Keratinocyte (primary cell): ENCODE measurements around the gene EGFL7.

Source experiments
- CTCF ChIP-seq, 3 experiments: IDR thresholded peaks in 1 of 3; conservative IDR thresholded peaks in 1 of 3; optimal IDR thresholded peaks in 1 of 3; 2 replicates in 2 of 3; 3 replicates in 1 of 3; pipeline versions ENCODE3 to v1.5.1; 2011; ENCODE audit warnings: low read length in 3 of 3, mild to moderate bottlenecking in 3 of 3, moderate library complexity in 2 of 3, control low read depth in 1 of 3, inconsistent platforms in 1 of 3; ENCODE audit not compliant: insufficient read depth in 2 of 3; ENCODE audit errors: extremely low read depth in 1 of 3
- EZH2 ChIP-seq: IDR thresholded peaks from one replicate; pipeline ENCODE4 v1.6.1; 2012; ENCODE audit warnings: inconsistent platforms, mild to moderate bottlenecking, low read length, moderate library complexity

DNA sequence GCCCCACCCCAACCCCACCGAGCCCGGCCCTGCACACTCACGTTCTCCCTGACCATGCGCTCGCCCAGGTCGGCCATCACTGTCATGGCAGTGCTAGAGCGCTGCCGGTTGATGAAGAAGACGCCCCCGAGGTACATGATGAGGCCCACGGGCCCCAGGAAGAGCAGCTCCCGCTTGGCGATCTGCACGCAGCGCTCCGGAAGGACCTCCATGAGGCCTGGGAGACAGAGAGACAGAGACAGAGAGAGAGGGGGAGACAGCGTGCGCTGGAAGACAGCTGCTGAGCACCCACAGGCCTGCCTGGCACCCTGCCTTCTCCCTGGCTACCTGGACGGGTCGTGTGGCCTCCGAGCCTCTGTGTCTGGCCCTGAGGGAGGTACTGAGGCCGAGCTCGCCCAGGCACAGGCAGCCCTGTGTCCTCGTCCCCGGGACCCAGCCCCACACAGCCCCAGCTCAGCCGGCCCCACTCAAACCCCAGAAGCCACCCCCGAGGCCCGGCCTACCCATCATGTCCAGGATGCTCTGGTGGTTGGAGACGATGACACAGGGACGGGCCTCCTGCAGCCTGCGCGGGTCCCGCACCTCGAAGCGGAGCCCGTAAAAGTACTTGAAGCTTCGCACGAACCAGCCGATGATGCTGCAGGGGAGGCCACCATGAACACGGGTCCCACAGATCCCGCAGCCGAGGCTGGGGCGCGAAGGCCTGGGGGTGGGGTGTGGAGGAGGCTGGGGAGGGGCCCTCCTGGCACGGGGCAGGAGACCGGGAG, 14.4 kb downstream of the EGFL7 start:
- no peak for TF ChIP-seq CTCF (optimal IDR thresholded peaks at IDR 0.05 in 1 of 3, IDR thresholded peaks at IDR 0.05 in 1 of 3, conservative IDR thresholded peaks at IDR 0.05 in 1 of 3; ENCODE audit: extremely low read depth in 1 of 3, insufficient read depth in 2 of 3, low read length in 3 of 3)
- TF ChIP-seq EZH2 = no peak
